ENCODE results near the gene SRC.

The SRC gene

DNA sequence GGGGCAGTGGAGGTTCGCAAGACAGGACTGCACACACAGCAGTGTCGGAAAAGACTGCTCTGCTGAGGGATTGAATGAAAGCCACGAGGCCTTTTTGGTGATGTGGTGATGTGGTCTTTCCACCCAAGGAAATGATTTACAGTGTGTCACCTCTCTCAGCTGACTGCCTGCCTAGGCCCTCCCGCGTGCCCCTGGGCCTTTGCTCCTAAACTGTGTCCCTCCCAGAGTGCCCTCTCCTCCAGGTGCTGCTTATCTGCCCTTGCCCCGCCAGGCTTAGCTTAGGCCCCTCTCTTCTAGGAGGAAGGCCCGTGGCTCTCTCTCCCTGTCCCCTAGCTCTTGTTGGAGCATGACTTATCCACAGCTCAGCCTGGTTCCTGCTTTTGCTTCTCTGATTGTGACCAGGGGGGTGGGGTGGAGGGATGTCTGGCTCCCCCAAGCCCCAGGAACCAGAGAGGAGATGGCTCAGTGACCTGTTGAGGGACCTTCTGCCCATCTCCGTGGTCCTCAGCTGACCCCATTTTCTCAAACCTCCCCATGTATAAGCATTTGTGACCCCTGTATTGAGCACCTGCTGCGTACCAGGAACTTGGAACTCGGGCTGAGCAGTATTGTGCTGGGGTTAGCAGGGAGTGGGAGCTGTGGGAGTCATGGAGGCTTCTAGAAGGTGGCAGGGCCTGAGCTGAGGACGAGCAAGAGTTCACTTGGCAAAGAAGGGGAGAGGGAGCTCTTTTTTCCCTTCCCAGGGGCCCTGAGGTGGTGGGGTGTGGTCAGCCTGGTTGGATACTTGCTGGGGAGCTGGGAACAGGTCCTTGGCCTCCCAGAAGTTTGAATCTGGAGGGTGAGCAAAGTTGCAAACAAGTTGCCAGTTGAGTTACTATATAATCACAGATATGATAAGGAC is 2.2 kb downstream of the SRC start:
- H3K36me3 ChIP-seq, result no peaks in the 10 kb centered on the region
- no peak overlapping the region for H3K4me3 ChIP-seq (ENCODE audit: low read depth in 1 of 2, low read length in 1 of 2)
- peaks cover 3 to 12% of the 10 kb centered on the region in 2 experiments for H3K4me1 ChIP-seq (ENCODE audit: control insufficient read depth in 1 of 2, insufficient read depth in 1 of 2, low read depth in 1 of 2, low read length in 1 of 2)
- no peak overlapping the region for H3K27ac ChIP-seq
- TF ChIP-seq, protein P1, sequence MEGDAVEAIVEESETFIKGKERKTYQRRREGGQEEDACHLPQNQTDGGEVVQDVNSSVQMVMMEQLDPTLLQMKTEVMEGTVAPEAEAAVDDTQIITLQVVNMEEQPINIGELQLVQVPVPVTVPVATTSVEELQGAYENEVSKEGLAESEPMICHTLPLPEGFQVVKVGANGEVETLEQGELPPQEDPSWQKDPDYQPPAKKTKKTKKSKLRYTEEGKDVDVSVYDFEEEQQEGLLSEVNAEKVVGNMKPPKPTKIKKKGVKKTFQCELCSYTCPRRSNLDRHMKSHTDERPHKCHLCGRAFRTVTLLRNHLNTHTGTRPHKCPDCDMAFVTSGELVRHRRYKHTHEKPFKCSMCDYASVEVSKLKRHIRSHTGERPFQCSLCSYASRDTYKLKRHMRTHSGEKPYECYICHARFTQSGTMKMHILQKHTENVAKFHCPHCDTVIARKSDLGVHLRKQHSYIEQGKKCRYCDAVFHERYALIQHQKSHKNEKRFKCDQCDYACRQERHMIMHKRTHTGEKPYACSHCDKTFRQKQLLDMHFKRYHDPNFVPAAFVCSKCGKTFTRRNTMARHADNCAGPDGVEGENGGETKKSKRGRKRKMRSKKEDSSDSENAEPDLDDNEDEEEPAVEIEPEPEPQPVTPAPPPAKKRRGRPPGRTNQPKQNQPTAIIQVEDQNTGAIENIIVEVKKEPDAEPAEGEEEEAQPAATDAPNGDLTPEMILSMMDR (IDR thresholded peaks at IDR 0.05), result no peak
- H3K27me3 ChIP-seq, result peaks cover 79% of the 10 kb centered on the region
- no peaks in the 10 kb centered on the region for H3K9me3 ChIP-seq

DNA sequence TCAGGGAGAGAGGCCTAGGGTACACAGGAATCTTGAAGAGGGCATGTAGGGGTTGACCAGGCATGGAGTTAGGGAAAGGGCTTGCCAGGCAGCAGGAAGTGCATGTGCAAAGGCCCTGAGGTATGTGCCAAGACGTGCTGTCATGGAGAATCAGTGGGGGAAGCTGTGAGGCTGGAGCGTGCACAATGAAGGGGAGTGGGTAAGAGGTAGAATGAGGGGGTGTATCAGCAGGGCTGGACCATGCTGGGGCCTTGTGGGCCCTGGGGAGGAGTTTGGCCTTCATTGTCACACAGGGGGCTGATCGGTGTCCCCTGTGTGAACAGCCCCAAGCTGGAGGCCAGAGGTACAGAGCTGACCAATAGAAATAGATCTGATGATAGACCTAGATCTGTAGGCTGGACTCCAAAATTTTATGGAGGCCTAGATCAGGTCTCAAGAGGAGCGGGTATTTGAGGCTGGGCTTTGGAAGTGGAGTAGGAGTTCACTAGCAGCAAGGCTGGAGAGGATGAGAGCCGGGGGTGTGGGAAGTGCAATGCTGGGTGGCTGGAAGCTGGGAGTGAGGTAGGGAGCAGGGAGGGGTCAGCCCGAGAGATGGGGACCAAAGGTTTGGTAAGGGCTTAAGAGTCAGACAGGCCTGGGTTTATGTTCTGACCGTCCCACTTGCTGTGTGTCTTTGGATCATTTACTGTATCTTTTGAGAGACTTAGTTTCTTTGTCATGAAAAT is 3.0 kb downstream of the SRC start:
- Histone ChIP-seq H3K4me1 (ENCODE audit: control insufficient read depth in 1 of 2, insufficient read depth in 1 of 2, low read depth in 1 of 2, low read length in 1 of 2) (peaks cover 3 to 12% of the 10 kb centered on the region in 2 experiments), H3K9me3 (no peaks in the 10 kb centered on the region), H3K27ac (no peak overlapping the region)

DNA sequence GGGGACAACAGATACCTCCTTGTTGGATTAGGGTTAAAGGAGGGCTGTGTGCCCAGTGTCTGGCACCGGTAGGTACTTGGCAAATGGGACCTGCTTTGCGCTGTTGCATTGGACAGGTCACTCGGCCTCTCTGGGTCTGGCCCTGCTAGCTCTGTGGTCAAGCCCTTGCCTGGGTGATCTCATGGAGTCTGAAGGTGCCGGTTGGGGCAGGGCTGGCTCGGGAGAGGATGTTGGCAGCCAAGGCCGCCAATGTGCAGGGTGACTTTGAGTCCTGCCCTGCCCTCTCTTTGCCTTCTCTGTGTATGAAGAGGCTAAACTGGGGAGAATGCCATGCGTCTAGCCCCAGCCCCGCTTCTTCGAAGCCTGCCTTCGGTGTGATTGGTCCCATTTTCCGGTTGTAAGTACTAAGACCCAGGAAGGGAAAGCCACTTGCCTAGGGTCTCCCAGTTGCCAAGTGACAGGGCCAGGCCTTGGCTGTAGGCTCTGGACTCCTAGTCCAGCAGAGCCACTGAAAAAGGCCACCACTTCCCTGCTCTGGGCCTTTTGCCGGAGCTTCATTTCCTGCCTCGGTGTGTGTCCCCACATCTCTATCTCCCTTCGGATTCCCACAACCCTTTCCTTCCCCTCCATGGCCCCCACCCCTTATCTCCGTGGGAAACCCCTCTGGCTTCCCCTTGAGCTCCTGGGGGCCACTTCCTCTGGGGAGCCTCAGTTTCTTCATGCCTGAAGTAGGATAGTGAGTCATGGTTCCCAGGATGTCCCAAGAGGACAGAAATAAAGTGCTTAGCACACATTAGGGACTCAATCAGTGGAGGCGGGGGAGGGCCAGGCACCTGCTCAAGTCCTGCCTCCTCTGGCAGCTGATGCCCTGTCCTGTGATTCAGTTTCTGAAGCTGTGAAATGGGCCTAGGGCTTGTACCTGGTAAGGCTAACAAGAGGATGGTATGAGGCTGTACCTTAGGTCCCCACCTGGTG is 3.9 kb downstream of the SRC start:
- Histone ChIP-seq H3K27me3 (peaks cover 74% of the 10 kb centered on the region), H3K36me3 (no peaks in the 10 kb centered on the region), H3K4me1 (ENCODE audit: control insufficient read depth in 1 of 2, insufficient read depth in 1 of 2, low read depth in 1 of 2, low read length in 1 of 2) (peaks cover 3 to 12% of the 10 kb centered on the region in 2 experiments), H3K9me3 (no peaks in the 10 kb centered on the region), H3K27ac (no peak overlapping the region), H3K4me3 (ENCODE audit: low read depth in 1 of 2, low read length in 1 of 2) (no peak overlapping the region)
- TF ChIP-seq, protein P1 (IDR thresholded peaks at IDR 0.05), result no peak

More for the DNA sequence above, 3.0 kb downstream of the SRC start:
- TF ChIP-seq, protein P1 (IDR thresholded peaks at IDR 0.05), result no peak
- no peak overlapping the region for H3K4me3 ChIP-seq (ENCODE audit: low read depth in 1 of 2, low read length in 1 of 2)
- no peaks in the 10 kb centered on the region for H3K36me3 ChIP-seq
- peaks cover 74% of the 10 kb centered on the region for H3K27me3 ChIP-seq

DNA sequence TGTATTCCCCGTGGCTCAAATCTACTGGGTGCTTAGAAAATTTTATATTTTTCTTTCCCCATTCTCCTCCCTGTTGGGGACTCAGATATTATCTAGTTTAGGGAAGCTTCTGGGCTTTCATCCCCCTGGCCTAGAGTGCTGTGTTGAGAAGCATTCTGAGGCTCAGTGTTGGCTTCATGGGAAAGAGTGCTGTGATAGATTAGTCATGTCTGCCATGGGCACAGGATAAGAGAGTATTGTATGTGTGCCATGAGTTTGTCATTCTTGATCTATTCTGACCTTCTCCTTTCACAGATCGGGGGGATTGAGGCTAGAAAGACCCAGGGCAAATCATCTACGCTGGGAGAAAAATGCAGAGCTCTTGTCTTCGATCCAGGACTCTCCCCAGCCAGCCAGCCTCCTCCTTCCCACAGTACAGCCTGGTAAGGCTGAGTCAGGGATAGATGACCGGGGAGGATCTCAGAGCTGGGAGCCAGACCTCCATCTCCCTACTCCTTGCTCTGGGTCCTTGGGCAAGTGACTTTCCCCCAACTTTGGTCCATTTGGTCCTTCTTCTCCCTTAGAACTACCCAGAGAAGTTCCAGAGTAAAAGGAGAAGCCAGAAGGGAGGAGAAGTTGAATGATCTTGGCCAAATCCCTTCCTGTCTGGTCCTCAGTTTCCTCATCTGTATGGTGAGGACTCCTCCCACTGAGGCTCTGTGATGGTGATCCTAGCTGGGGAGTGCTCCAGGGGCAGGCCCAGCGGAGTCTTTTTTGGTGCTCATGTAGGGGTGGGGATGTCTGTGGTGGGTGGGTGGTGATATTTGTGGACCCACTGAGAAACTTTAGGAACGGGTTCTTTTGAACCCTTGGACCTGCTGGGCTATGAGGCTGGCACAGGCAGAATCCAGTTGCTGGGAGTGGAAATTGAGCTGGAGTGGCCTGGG is 5.0 kb downstream of the SRC start:
- H3K27ac ChIP-seq, result no peak overlapping the region
- H3K27me3 ChIP-seq, result peaks cover 68% of the 10 kb centered on the region
- H3K4me1 ChIP-seq (ENCODE audit: control insufficient read depth in 1 of 2, insufficient read depth in 1 of 2, low read depth in 1 of 2, low read length in 1 of 2), result peaks cover 1 to 8% of the 10 kb centered on the region in 2 experiments
- no peaks in the 10 kb centered on the region for H3K36me3 ChIP-seq
- TF ChIP-seq, protein P1 (IDR thresholded peaks at IDR 0.05), result no peak
- H3K4me3 ChIP-seq (ENCODE audit: low read depth in 1 of 2, low read length in 1 of 2), result no peak overlapping the region
- H3K9me3 ChIP-seq, result no peaks in the 10 kb centered on the region
